DOHH2 (cell line): ENCODE data around the gene PSMC2.

Source experiments
- CTCF ChIP-seq: fragments of 200-600 bp; sonication (generic); IDR thresholded peaks from one replicate; pipeline ENCODE4 v1.5.1; 2014; ENCODE audit warnings: antibody characterized with exemption, mild to moderate bottlenecking, low read depth, low read length; ENCODE audit not compliant: poor library complexity, severe bottlenecking
- EZH2phosphoT487 ChIP-seq: fragments of 200-600 bp; sonication (generic); IDR thresholded peaks from 2 replicates; pipeline ENCODE4 v1.6.1; 2017; ENCODE audit warnings: borderline replicate concordance, mild to moderate bottlenecking, antibody characterized with exemption, low read length, moderate library complexity, mixed read lengths

- TF ChIP-seq EZH2phosphoT487, result no peak
- no peak for TF ChIP-seq CTCF
These were observed 10.7 kb upstream of the PSMC2 start for GRCh38 chr7:103336761-103337160.
